Naive thymus-derived CD4-positive, alpha-beta T cell (primary cell): ENCODE data around the gene RAB7A. TPM values are rescaled to one million over a fixed set of nuclear protein-coding genes. Genes with fewer than 3 reads are reported as not detected.

Experiments used
- ATAC-seq: fragments of 150-1000 bp; cut with Tn5 transposase; 2 replicates; pipeline ENCODE4 v1.10.0; 2021; ENCODE audit warnings: mild to moderate bottlenecking, moderate library complexity
- CTCF ChIA-PET: fragments of 350-600 bp; sonication (Branson Sonifier 250); formaldehyde crosslinking; loops from one replicate; lab custom pipeline; 2021; ENCODE audit warnings: antibody characterized with exemption; lab: Charles Lee
- POLR2A ChIA-PET: fragments of 350-600 bp; sonication (Branson Sonifier 250); formaldehyde crosslinking; loops from one replicate; lab custom pipeline; 2021; ENCODE audit warnings: antibody characterized with exemption, inconsistent platforms; lab: Charles Lee
- DNase-seq, 9 donors: peaks; one replicate each; pipeline versions ENCODE4 v3.0.0 to v3.0.0-alpha.2; 2020 to 2022; ENCODE audit warnings: mixed read lengths in 1 of 9
- H3K27ac ChIP-seq: one replicate; pipeline ENCODE4 v1.7.0; 2013; ENCODE audit warnings: mild to moderate bottlenecking, low read depth, low read length, moderate library complexity
- H3K27me3 ChIP-seq, 2 donors: one replicate each; pipeline ENCODE4 v1.7.0; 2013; ENCODE audit warnings: low read length in 2 of 2, mild to moderate bottlenecking in 2 of 2, moderate library complexity in 2 of 2; ENCODE audit not compliant: control insufficient read depth in 2 of 2, insufficient read depth in 2 of 2
- H3K36me3 ChIP-seq, 3 experiments: 1 replicate in 2 of 3; 2 replicates in 1 of 3; pipeline ENCODE4 v1.7.0; 2013; ENCODE audit warnings: low read length in 3 of 3, mild to moderate bottlenecking in 3 of 3, moderate library complexity in 1 of 3; ENCODE audit not compliant: insufficient read depth in 3 of 3, control insufficient read depth in 2 of 3
- H3K4me1 ChIP-seq, 2 donors: one replicate each; pipeline ENCODE4 v1.7.0; 2013; ENCODE audit warnings: low read length in 2 of 2, mild to moderate bottlenecking in 2 of 2, moderate library complexity in 1 of 2; ENCODE audit not compliant: control insufficient read depth in 2 of 2, insufficient read depth in 2 of 2
- H3K4me3 ChIP-seq: 2 replicates; pipeline ENCODE4 v1.7.0; 2013; ENCODE audit warnings: mild to moderate bottlenecking, low read length
- H3K9me3 ChIP-seq, 3 experiments: 1 replicate in 2 of 3; 2 replicates in 1 of 3; pipeline ENCODE4 v1.7.0; 2013; ENCODE audit warnings: low read length in 3 of 3; ENCODE audit not compliant: control insufficient read depth in 2 of 3
- H3K27ac Mint-ChIP-seq, 9 donors: one replicate each; pipeline ENCODE4 v1.8.0; 2020 to 2022; ENCODE audit warnings: mixed read lengths in 9 of 9, mild to moderate bottlenecking in 8 of 9, moderate library complexity in 5 of 9, inconsistent platforms in 2 of 9
- H3K27me3 Mint-ChIP-seq, 5 donors: one replicate each; pipeline ENCODE4 v1.8.0; 2021 to 2022; ENCODE audit warnings: mixed read lengths in 5 of 5, mild to moderate bottlenecking in 1 of 5
- H3K36me3 Mint-ChIP-seq, 5 donors: one replicate each; pipeline ENCODE4 v1.8.0; 2020 to 2022; ENCODE audit warnings: mixed read lengths in 5 of 5, mild to moderate bottlenecking in 3 of 5, inconsistent platforms in 1 of 5
- H3K4me1 Mint-ChIP-seq, 7 donors: one replicate each; pipeline ENCODE4 v1.8.0; 2020 to 2022; ENCODE audit warnings: mixed read lengths in 7 of 7, mild to moderate bottlenecking in 3 of 7, inconsistent platforms in 1 of 7
- H3K4me3 Mint-ChIP-seq, 10 donors: one replicate each; pipeline ENCODE4 v1.8.0; 2020 to 2022; ENCODE audit warnings: mild to moderate bottlenecking in 10 of 10, mixed read lengths in 10 of 10, moderate library complexity in 6 of 10, inconsistent platforms in 2 of 10
- H3K9me3 Mint-ChIP-seq, 11 donors: one replicate each; pipeline ENCODE4 v1.8.0; 2020 to 2022; ENCODE audit warnings: mixed read lengths in 11 of 11, mild to moderate bottlenecking in 4 of 11, inconsistent platforms in 1 of 11, moderate library complexity in 1 of 11
- intact Hi-C, 2 donors: fragments of 100-400 bp; cut with micrococcal nuclease; formaldehyde crosslinking; loops; one replicate each; pipeline ENCODE4 v1.15.1; 2023
- polyA plus RNA-seq, 2 donors: library from polyadenylated mRNA; unstranded; fragments of 300-500 nt; fragmentation: Illumina TruSeq; gene quantifications; one replicate each; pipeline ENCODE4 v1.2.3, GENCODE V29; 2021
- total RNA-seq, 6 experiments: library from RNA in 5 of 6; stranded (reverse) in 5 of 6; gene quantifications; 1 replicate in 5 of 6; 2 replicates in 1 of 6; pipeline ENCODE4 v1.2.3 and lab custom pipeline; 2021 to 2026

RAB7A gene
- total and polyA plus RNA-seq, 7 experiments from 2014 or later = 124 to 249 (median 175) TPM

GRCh38 chr3:128684986-128685726 lies 40.8 kb upstream of the RAB7A start:
- DNase-seq = peak in 1 of 9 donors; percentile 10
- ATAC-seq = no peak
- Mint-ChIP-seq H3K4me1 (peaks cover 14 to 41% (median 37%) of the 10 kb centered on the region in 7 donors), H3K27ac (peak overlapping the region; percentile 4 to 73 (median 38)), H3K9me3 (peaks cover 0 to 3% (median 0%) of the 10 kb centered on the region in 11 donors), H3K27me3 (no peaks in the 10 kb centered on the region), H3K36me3 (peaks cover 0 to 3% (median 0%) of the 10 kb centered on the region in 5 donors), H3K4me3 (peak overlapping the region in 6 of 10 donors; percentile 0 to 41 (median 27))
- POLR2A ChIA-PET = interaction anchor here (0.6 to 3.3 kb wide), 6 partner anchors 9 to 199 kb away, joined by 3 to 11 read pairs (median 3); no protein-coding TSS in a partner anchor
- H3K27me3 ChIP-seq = no peaks in the 10 kb centered on the region
- no peak overlapping the region for H3K4me3 ChIP-seq
- peaks cover 5 to 11% of the 10 kb centered on the region in 2 donors for H3K4me1 ChIP-seq
- no peak overlapping the region for H3K27ac ChIP-seq
- CTCF ChIA-PET = interaction anchor here (0.9 to 1.2 kb wide), 3 partner anchors 95 to 161 kb away, joined by 3 to 4 read pairs (median 4); no protein-coding TSS in a partner anchor
- H3K9me3 ChIP-seq = no peaks in the 10 kb centered on the region
- no peaks in the 10 kb centered on the region for H3K36me3 ChIP-seq
- intact Hi-C loops = no loop called here

- H3K4me3 ChIP-seq = no peak overlapping the region
- peaks cover 0 to under 1% (median 0%) of the 10 kb centered on the region in 5 donors for H3K36me3 Mint-ChIP-seq
- intact Hi-C loops = no loop called here
- ChIA-PET CTCF (no interaction called here), POLR2A (interaction anchor here (0.7 to 1.5 kb wide), 3 partner anchors 10 to 35 kb away, joined by 3 read pairs; no protein-coding TSS in a partner anchor)
- H3K9me3 ChIP-seq = no peaks in the 10 kb centered on the region
- H3K27ac ChIP-seq = no peak overlapping the region
- H3K4me1 ChIP-seq = peaks cover 5 to 7% of the 10 kb centered on the region in 2 donors
- peaks cover 0 to under 1% (median 0%) of the 10 kb centered on the region in 11 donors for H3K9me3 Mint-ChIP-seq
- peak overlapping the region in 1 of 10 donors; percentile 37 for H3K4me3 Mint-ChIP-seq
- ATAC-seq = no peak
- no peaks in the 10 kb centered on the region for H3K36me3 ChIP-seq
- H3K27ac Mint-ChIP-seq = peak overlapping the region in 2 of 9 donors; percentile 28 to 31
- no peaks in the 10 kb centered on the region for H3K27me3 ChIP-seq
- H3K27me3 Mint-ChIP-seq = no peaks in the 10 kb centered on the region
- DNase-seq = no peak
- peaks cover 9 to 32% (median 28%) of the 10 kb centered on the region in 7 donors for H3K4me1 Mint-ChIP-seq
These were observed 39.5 kb upstream of the RAB7A start for GRCh38 chr3:128686465-128686864.

GRCh38 chr3:128689060-128689459 lies 36.9 kb upstream of the RAB7A start:
- Histone ChIP-seq H3K4me1 (peaks cover 0 to 5% of the 10 kb centered on the region in 2 donors), H3K27ac (no peak overlapping the region), H3K36me3 (no peaks in the 10 kb centered on the region), H3K4me3 (no peak overlapping the region), H3K27me3 (no peaks in the 10 kb centered on the region), H3K9me3 (no peaks in the 10 kb centered on the region)
- no peak overlapping the region for H3K4me3 Mint-ChIP-seq
- ChIA-PET POLR2A (interaction anchor here (1.2 to 1.9 kb wide), 3 partner anchors 8 to 109 kb away, joined by 3 to 12 read pairs (median 3); no protein-coding TSS in a partner anchor), CTCF (interaction anchor here (2.6 kb wide), 1 partner anchor 9 kb away, joined by 6 read pairs; no protein-coding TSS in a partner anchor)
- intact Hi-C loops = no loop called here
- peaks cover 0 to 2% (median 0%) of the 10 kb centered on the region in 11 donors for H3K9me3 Mint-ChIP-seq
- no peaks in the 10 kb centered on the region for H3K27me3 Mint-ChIP-seq
- DNase-seq = no peak
- H3K36me3 Mint-ChIP-seq = no peaks in the 10 kb centered on the region
- no peak for ATAC-seq
- no peak overlapping the region for H3K27ac Mint-ChIP-seq
- H3K4me1 Mint-ChIP-seq = peaks cover 5 to 14% (median 13%) of the 10 kb centered on the region in 7 donors

GRCh38 chr3:128693696-128694095 lies 32.3 kb upstream of the RAB7A start:
- Histone ChIP-seq H3K27me3 (no peaks in the 10 kb centered on the region), H3K36me3 (no peaks in the 10 kb centered on the region), H3K27ac (no peak overlapping the region), H3K4me1 (no peaks in the 10 kb centered on the region), H3K4me3 (no peak overlapping the region), H3K9me3 (no peaks in the 10 kb centered on the region)
- Mint-ChIP-seq H3K9me3 (peaks cover 0 to 2% (median 0%) of the 10 kb centered on the region in 11 donors), H3K4me3 (no peak overlapping the region), H3K4me1 (peaks cover 0 to 4% (median under 1%) of the 10 kb centered on the region in 7 donors), H3K36me3 (no peaks in the 10 kb centered on the region), H3K27ac (no peak overlapping the region), H3K27me3 (no peaks in the 10 kb centered on the region)
- DNase-seq (no peak), ATAC-seq (no peak)
- POLR2A ChIA-PET = no interaction called here
- intact Hi-C loops = no loop called here
- CTCF ChIA-PET = no interaction called here

- Mint-ChIP-seq H3K4me1 (peaks cover 0 to 6% (median 0%) of the 10 kb centered on the region in 7 donors), H3K9me3 (no peaks in the 10 kb centered on the region), H3K36me3 (no peaks in the 10 kb centered on the region), H3K4me3 (peak overlapping the region in 7 of 10 donors; percentile 35 to 87 (median 66)), H3K27me3 (peaks cover 0 to 2% (median 0%) of the 10 kb centered on the region in 5 donors), H3K27ac (no peak overlapping the region)
- Histone ChIP-seq H3K4me1 (no peaks in the 10 kb centered on the region), H3K36me3 (no peaks in the 10 kb centered on the region), H3K27me3 (no peaks in the 10 kb centered on the region), H3K4me3 (no peak overlapping the region), H3K9me3 (no peaks in the 10 kb centered on the region), H3K27ac (no peak overlapping the region)
- CTCF ChIA-PET = no interaction called here
- ATAC-seq = peak; percentile 25
- DNase-seq = no peak
- intact Hi-C loops = no loop called here
- POLR2A ChIA-PET = interaction anchor here (0.6 to 1.1 kb wide), 3 partner anchors 11 to 17 kb away, joined by 3 to 4 read pairs (median 3); no protein-coding TSS in a partner anchor
These were observed 28.6 kb upstream of the RAB7A start for GRCh38 chr3:128697341-128697740.

- ATAC-seq (peak; percentile 72), DNase-seq (peak in 7 of 9 donors; percentile 5 to 36 (median 26))
- peaks cover 0 to 2% (median 0%) of the 10 kb centered on the region in 5 donors for H3K27me3 Mint-ChIP-seq
- no peaks in the 10 kb centered on the region for H3K36me3 ChIP-seq
- ChIA-PET CTCF (no interaction called here), POLR2A (interaction anchor here (1.1 to 1.8 kb wide), 3 partner anchors 12 to 27 kb away, joined by 3 to 8 read pairs (median 4); no protein-coding TSS in a partner anchor)
- peak overlapping the region in 6 of 9 donors; percentile 48 to 78 (median 72) for H3K27ac Mint-ChIP-seq
- intact Hi-C loops = loop anchor here in 1 of 2 donors (1.0 kb wide), 2 partner anchors 17 to 28 kb away; partner anchors contain the start of gene RAB7A
- H3K36me3 Mint-ChIP-seq = no peaks in the 10 kb centered on the region
- no peaks in the 10 kb centered on the region for H3K9me3 ChIP-seq
- peaks cover 0 to 6% (median 0%) of the 10 kb centered on the region in 7 donors for H3K4me1 Mint-ChIP-seq
- no peaks in the 10 kb centered on the region for H3K27me3 ChIP-seq
- peak overlapping the region; percentile 70 to 88 (median 84) for H3K4me3 Mint-ChIP-seq
- peak overlapping the region; percentile 48 for H3K27ac ChIP-seq
- no peaks in the 10 kb centered on the region for H3K9me3 Mint-ChIP-seq
- H3K4me3 ChIP-seq = peak overlapping the region; percentile 60
- H3K4me1 ChIP-seq = no peaks in the 10 kb centered on the region
These were observed 27.6 kb upstream of the RAB7A start for GRCh38 chr3:128698211-128699047.
